GM12801 (cell line): ENCODE results near the gene ELFN2.

Experiments used
- CTCF ChIP-seq: IDR thresholded peaks from one replicate; pipeline ENCODE4 v1.5.1; 2011; ENCODE audit warnings: control low read depth; ENCODE audit not compliant: insufficient read length; ENCODE audit errors: extremely low read depth

Gene ELFN2

DNA sequence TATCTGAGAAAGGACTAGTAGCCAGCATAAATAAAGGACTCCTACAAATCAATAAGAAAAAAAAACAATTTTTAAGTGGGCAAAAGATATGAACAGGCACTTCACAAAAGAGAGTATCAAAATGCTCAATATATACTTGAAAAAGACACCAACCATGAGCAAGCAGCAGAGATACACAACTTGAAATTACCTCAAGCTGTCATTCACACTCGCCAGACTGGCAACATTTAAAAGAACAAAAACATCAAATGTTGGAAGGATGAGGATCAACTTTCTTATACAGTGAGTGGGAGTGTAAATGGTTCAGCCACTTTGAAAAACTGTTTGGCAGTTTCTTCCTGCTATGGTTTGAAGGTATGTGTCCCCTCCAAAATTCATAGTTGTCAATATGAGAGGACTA lies 23.9 kb upstream of the ELFN2 start:
- TF ChIP-seq CTCF: no peak

- no peak for TF ChIP-seq CTCF
Observed at GRCh38 chr22:37449331-37450001, 22.2 kb upstream of the ELFN2 start.

DNA sequence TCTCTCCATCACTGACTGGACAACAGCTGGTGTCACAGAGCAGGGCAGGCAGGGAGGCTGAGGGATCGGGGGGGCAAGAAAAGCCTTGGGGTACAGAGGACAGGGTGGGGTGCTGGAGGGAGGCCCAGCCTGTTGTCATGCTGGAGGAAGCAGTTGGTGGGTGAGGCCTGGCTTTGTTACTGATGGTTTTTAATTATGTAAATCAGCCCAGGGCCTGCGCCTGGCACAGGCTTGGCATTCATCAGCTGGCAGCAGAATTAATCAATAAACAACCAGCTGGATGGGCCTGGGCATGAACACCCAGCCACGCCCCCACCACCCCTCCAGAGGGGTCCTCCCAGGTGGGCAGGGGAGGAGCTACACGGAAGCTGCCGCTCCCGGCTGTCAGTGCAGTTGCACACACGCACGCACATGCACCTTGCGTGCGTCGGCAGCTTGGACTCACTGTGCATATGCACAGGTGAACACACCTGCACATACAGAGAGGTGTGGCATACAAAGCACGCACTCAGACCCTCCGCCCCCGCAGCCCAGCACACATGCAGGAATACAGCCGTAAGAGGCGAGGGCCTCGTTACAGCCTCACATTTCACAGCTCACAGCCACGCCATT lies 21.3 kb upstream of the ELFN2 start:
- TF ChIP-seq CTCF: no peak

DNA sequence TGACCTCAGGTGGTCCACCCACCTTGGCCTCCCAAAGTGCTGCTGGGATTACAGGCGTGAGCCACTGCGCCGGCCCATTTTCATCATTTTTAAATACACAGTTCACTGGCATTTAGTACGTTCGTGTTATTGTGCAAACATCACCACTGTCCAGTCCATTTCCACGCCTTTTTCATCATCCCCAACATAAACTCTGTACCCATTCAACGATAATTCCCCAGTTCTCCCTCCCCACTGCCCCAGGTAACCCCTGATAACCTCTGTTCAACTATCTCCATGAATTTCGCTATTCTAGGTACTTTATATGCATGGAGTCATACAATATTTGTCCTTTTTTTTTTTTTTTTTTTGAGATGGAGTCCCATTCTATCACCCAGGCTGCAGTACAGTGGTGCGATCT lies 18.2 kb upstream of the ELFN2 start:
- no peak for TF ChIP-seq CTCF

- no peak for TF ChIP-seq CTCF
Observed at GRCh38 chr22:37443977-37444376, 16.7 kb upstream of the ELFN2 start.

GRCh38 chr22:37443086-37443485 lies 15.8 kb upstream of the ELFN2 start:
- no peak for TF ChIP-seq CTCF

DNA sequence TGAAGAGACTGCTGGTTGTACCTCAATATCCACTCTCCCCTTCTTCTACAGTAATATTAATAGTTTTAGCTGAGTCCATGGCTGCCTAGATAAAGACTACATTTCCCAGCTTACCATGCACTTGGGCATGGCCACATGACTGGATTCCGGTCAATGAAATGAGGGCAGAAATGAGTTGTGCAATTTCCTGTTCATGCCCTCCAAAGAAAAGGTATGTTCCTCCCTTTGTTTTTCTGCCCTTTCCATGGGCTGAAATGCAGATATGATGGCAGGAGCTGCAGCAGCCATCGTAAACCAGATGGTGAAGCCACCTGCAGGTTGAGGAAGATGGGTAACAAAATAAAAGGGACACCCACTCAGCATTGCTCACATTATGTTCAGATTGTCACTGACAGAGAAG lies 15.3 kb upstream of the ELFN2 start:
- TF ChIP-seq CTCF: no peak

GRCh38 chr22:37442135-37442534 lies 14.9 kb upstream of the ELFN2 start:
- TF ChIP-seq CTCF: no peak
